ENCODE data around the gene MIOS. TPM values are rescaled to one million over a fixed set of nuclear protein-coding genes. Genes with fewer than 3 reads are reported as not detected.

Gene MIOS
- total and polyA plus RNA-seq, 2 of the 8 experiments (the other 6 are each of a cell fraction or from before 2014, with no cell fraction given), result 15.5 to 50.7 TPM

GRCh38 chr7:7579638-7580037 lies 13.0 kb downstream of the MIOS start (continued):
- no peak for TF ChIP-seq CHD7 (IDR thresholded peaks at IDR 0.05; ENCODE audit: insufficient replicate concordance, low read length)
- TF ChIP-seq EGR1 (IDR thresholded peaks at IDR 0.05; ENCODE audit: borderline replicate concordance, low read depth, low read length), result no peak

All from H1 (cell line).